LNCAP (cell line): ENCODE results near the gene GP2.

Experiments
- CTCF ChIP-seq: fragments of 450-650 bp; IDR thresholded peaks from 2 replicates; pipeline ENCODE4 v1.5.1; 2017; ENCODE audit warnings: mild to moderate bottlenecking

GP2 gene

GRCh38 chr16:20336955-20337354, 9.6 kb upstream of the GP2 start:
- TF ChIP-seq CTCF, result no peak

- no peak for TF ChIP-seq CTCF
These were observed 7.1 kb upstream of the GP2 start for GRCh38 chr16:20334396-20334795.

- TF ChIP-seq CTCF, result no peak
These were observed 5.8 kb upstream of the GP2 start for GRCh38 chr16:20333120-20333519.

GRCh38 chr16:20332411-20332810, 5.1 kb upstream of the GP2 start:
- no peak for TF ChIP-seq CTCF

GRCh38 chr16:20331635-20332034, 4.3 kb upstream of the GP2 start:
- TF ChIP-seq CTCF, result no peak

GRCh38 chr16:20329392-20330138, 2.3 kb upstream of the GP2 start:
- no peak for TF ChIP-seq CTCF

GRCh38 chr16:20326321-20326720, 992 bp downstream of the GP2 start:
- TF ChIP-seq CTCF, result no peak

- no peak for TF ChIP-seq CTCF
These were observed 2.3 kb downstream of the GP2 start for GRCh38 chr16:20325005-20325404.
